Suprapubic skin (tissue), 4 donors: Measurements from ENCODE around the gene UBE2A.

ENCODE experiments used
- EP300 ChIP-seq: sonication (generic); formaldehyde crosslinking; IDR thresholded peaks from one replicate; pipeline ENCODE4 v1.6.1; 2017; ENCODE audit warnings: antibody characterized with exemption
- POLR2A ChIP-seq, 2 donors: fragments of 450-650 bp; IDR thresholded peaks; one replicate each; pipeline ENCODE4 v1.6.1; 2017; ENCODE audit warnings: antibody characterized with exemption in 2 of 2, mild to moderate bottlenecking in 2 of 2, moderate library complexity in 2 of 2
- POLR2AphosphoS5 ChIP-seq, 3 donors: sonication (generic); formaldehyde crosslinking; IDR thresholded peaks; one replicate each; pipeline ENCODE4 v1.6.1; 2017; ENCODE audit warnings: antibody characterized with exemption in 3 of 3
- TF ChIP-seq, protein P1 (sequence below), 2 donors: fragments of 200-600 bp in 1 of 2; fragments of 450-650 bp in 1 of 2; sonication (generic) in 1 of 2; IDR thresholded peaks; one replicate each; pipeline ENCODE4 v1.5.1; 2016 to 2019; ENCODE audit warnings: antibody characterized with exemption in 2 of 2, mild to moderate bottlenecking in 1 of 2, moderate library complexity in 1 of 2

DNA sequence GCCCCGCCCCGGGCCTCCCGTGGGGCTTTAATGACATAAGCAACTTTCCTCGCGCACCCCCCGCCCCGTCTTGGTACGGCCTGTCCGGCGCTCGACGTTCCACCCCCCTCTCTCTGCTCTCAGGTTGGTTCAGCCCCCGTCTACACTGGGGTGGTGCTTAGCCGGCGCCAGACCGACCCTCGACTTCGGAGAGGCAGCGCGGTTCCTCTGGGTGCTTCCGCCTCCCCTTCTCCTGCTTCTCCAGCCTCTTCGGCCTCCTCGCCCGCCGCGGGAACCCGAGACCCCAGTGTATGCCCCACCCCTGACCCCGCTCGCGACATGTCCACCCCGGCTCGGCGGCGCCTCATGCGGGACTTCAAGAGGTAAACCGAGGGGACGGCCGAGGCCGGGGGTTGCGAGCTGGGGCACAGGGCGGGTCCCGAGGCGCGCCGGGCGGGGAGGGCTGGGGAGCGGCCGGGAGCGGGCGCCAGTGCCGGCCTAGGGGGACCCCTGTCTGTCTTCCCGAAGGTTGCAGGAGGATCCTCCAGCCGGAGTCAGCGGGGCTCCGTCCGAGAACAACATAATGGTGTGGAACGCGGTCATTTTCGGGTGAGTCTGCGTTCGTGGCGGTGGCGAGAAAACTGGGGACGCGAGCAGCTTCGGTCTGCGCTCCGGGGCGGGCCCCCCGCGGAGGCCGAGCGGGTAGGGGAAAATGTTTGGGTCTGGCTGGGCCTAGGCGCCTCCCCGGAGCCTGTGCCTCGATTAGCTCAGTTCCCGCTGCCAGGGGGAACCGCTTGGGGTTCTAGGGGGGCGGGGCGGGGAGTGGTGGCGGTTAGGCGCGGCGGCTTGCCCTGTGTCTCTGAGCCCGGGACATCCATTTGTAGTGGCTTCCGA is at the start of gene UBE2A:
- peak in 1 of 3 donors; percentile 28 for TF ChIP-seq POLR2AphosphoS5 (IDR thresholded peaks at IDR 0.05)
- peak in 1 of 2 donors; percentile 80 for TF ChIP-seq POLR2A (IDR thresholded peaks at IDR 0.05)
- TF ChIP-seq, protein P1, sequence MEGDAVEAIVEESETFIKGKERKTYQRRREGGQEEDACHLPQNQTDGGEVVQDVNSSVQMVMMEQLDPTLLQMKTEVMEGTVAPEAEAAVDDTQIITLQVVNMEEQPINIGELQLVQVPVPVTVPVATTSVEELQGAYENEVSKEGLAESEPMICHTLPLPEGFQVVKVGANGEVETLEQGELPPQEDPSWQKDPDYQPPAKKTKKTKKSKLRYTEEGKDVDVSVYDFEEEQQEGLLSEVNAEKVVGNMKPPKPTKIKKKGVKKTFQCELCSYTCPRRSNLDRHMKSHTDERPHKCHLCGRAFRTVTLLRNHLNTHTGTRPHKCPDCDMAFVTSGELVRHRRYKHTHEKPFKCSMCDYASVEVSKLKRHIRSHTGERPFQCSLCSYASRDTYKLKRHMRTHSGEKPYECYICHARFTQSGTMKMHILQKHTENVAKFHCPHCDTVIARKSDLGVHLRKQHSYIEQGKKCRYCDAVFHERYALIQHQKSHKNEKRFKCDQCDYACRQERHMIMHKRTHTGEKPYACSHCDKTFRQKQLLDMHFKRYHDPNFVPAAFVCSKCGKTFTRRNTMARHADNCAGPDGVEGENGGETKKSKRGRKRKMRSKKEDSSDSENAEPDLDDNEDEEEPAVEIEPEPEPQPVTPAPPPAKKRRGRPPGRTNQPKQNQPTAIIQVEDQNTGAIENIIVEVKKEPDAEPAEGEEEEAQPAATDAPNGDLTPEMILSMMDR (IDR thresholded peaks at IDR 0.05), result peak in 1 of 2 donors; percentile 53
- TF ChIP-seq EP300, result no peak
